GM12891 (cell line): ENCODE results near the gene ANKRD27.

Experiments
- DNase-seq: peaks from one replicate; pipeline ENCODE4 v3.0.0; 2011; ENCODE audit warnings: low spot score; ENCODE audit not compliant: insufficient read length
- FAIRE-seq: peaks from 2 replicates; lab custom pipeline; 2011; peaks lifted over from hg19 to GRCh38; lab: Jason Lieb, UNC
- PAX5 ChIP-seq: IDR thresholded peaks from 2 replicates; pipeline ENCODE4 v1.6.1; 2011; ENCODE audit warnings: low read length, moderate library complexity, mild to moderate bottlenecking; ENCODE audit not compliant: insufficient read depth, severe bottlenecking
- POLR2A ChIP-seq: IDR thresholded peaks from 2 replicates; pipeline ENCODE4 v1.6.1; 2011; ENCODE audit warnings: low read depth, low read length, control low read depth
- POLR2AphosphoS5 ChIP-seq: IDR thresholded peaks from 2 replicates; pipeline ENCODE4 v1.6.1; 2011; ENCODE audit warnings: low read depth, low read length, control low read depth
- POU2F2 ChIP-seq: IDR thresholded peaks from 2 replicates; pipeline ENCODE4 v1.6.1; 2011; ENCODE audit warnings: low read depth, mild to moderate bottlenecking, control low read depth, low read length, moderate library complexity
- SPI1 ChIP-seq: IDR thresholded peaks from 2 replicates; pipeline ENCODE4 v1.6.1; 2011; ENCODE audit warnings: low read depth, low read length, control low read depth
- TAF1 ChIP-seq: IDR thresholded peaks from 2 replicates; pipeline ENCODE4 v1.6.1; 2011; ENCODE audit warnings: low read depth, low read length, control low read depth

The ANKRD27 gene

DNA sequence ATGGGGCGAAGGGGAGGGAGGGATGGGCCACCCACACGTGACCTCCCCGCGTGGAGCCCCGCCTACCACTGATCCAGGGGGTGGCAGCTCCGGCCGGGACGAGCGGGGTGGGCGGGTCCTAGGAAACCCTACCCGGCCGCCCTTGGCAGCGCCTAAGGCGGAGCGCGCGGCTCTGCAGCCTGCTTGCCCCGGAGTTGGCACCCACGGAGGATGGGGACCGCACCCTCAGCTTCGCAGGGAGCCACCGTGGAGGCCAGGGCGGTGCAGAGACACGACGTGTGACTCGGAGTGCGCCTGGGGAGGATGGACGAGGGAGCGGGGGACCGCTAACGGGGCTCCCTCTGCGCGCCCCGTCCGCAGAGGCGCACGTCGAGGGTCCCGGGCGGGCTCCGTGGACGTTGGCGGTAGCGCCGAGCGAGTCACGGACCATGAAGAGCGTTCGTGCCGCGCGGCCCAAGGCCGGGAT, 773 bp upstream of the ANKRD27 start, which contains the start of gene RGS9BP:
RGS9BP (plus strand) TSS at position 129 of the 466 bp plus-strand sequence. CDS start 416 bp downstream, outside the sequence.
- DNase-seq (no peak), FAIRE-seq (peak; percentile 33)
- TF ChIP-seq PAX5 (no peak), SPI1 (no peak), POLR2AphosphoS5 (no peak), POLR2A (no peak), TAF1 (no peak), POU2F2 (no peak)

DNA sequence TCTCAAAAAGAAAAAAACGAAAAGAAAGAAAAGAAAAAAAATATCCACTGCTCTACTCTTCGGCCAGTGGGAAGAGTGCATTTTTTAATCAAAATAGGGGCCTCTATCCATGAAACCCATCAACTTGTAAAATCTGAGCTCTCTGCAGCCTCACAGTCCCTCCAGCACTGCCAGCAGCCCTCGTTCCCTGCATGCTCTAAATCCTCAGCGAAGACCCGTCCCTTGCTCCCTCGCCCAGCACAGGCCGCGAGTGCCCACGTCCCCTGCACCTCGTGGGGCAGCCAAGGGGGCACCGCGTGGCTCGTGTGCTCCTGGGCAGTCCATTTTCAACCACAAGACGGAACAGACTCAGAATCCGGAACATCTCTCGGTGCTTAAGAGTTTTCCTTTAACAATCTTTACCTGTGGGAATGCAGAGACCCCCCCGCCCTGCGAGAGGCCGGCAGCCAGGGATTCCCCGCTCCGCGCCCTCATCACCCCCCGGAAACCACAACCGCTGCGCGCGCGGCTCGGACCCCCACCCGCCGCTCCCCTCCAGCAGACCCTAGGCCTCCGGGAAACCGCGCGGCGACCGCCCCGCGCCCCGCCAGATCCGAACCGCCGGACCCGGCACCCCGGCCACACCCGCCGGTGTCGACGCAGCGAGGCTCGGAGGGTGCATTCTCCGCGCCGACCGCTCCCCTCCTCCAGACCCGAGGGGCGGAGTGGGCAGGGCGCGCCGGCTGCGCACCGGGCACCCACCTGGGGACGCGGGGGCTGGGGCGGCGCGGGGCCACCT, 638 bp downstream of the ANKRD27 start:
- FAIRE-seq (no peak), DNase-seq (peak; percentile 56)
- no peak for TF ChIP-seq TAF1

DNA sequence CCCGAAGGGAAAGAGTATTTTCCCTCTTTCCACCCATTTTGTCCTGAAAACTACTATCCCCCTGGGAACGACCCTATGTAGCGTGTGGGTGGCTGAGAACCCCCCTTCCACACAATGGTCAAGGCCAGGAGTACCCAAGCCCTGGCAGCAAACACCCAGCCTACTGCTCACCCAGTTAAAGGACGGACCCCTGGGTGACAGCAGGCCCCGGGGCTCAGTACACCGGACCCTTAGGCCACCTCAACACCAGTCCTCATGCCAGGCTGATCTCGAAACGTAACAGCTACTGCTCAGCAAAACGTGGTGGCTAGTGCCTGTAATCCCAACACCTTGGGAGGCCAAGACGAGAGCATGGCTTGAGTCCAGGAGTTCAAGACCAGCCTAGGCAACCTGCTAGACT, 1.4 kb downstream of the ANKRD27 start:
- TF ChIP-seq SPI1 (no peak), POLR2AphosphoS5 (no peak), POLR2A (no peak), POU2F2 (no peak), TAF1 (no peak), PAX5 (no peak)
- FAIRE-seq (no peak), DNase-seq (no peak)

DNA sequence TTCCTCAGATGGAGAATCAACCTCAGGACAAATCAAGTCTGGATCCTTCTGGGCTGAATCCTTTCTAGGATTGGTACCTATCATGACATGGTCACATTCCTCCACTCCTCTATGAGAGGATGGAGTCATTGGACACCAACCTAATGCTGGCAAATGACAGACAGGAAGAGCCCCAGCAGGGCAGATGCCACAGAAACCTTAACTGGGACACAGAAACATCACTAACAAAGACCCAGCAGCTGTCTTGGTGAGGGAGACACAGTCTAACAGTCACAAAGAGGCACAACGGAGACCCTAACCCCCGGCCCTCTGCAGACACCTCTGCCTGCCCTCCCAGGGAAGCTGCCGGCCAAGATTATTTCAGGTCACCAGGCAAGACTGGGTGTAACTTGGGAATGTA, 2.1 kb downstream of the ANKRD27 start:
- DNase-seq = no peak
- FAIRE-seq = no peak
- TF ChIP-seq POLR2A (no peak), SPI1 (no peak), POU2F2 (no peak), PAX5 (no peak), TAF1 (no peak), POLR2AphosphoS5 (no peak)

DNA sequence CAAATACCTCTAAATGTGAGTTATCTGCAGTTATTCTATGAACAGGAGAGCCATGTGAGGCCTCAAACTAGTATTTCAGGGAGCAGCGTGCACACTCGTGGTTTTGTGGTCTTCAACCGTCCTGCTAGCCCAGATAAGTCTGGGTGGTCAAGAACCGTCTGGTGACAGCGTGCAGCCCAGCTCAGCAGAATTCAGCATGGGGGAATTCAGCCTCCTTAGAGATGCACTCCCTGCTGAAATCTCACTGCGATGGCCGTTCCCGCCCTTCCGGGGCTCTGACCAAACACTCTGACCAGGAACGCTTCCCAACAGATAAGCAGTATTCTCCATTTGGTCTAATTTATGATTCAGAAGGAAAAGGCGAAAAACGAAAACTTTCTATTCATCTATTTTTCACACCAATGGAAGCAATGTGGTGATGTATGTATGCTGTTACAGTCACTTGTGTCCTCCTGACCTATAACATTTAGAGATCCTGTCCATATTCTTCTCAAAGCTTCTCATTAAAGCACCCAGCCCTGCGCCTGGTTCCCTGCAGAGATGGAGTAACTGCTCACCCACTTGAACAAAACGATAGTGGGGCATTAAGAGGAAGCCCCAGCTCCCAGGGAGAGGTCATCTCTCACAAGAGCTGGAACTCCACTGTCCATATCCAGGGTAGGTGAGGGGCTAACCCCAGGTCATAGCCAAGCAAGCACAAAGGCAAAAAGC, 2.9 kb downstream of the ANKRD27 start:
- no peak for DNase-seq
- no peak for TF ChIP-seq TAF1
- FAIRE-seq = no peak

DNA sequence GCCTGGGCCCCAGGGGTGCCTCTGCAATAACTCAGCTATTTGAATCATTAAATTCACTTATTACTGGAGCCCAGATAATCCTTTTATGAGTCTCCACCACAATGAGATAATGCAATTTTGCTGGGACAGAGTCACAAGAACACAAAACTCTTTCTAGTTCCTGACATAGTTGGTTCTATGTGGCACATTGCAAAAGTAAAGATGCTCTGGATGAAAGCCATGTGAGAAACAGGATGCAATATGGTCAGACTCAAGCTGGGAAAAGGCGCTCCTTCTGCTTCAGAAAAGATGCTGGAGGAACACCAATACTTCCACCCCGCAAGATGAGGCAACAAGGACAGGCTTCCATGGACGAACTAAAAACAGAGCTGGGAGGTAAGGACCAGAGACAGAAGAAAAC, 5.7 kb downstream of the ANKRD27 start:
- DNase-seq (no peak), FAIRE-seq (no peak)
- TF ChIP-seq POU2F2 = no peak
- TF ChIP-seq TAF1 = no peak
- TF ChIP-seq POLR2A = no peak
- no peak for TF ChIP-seq SPI1
- TF ChIP-seq PAX5 = no peak
- no peak for TF ChIP-seq POLR2AphosphoS5

DNA sequence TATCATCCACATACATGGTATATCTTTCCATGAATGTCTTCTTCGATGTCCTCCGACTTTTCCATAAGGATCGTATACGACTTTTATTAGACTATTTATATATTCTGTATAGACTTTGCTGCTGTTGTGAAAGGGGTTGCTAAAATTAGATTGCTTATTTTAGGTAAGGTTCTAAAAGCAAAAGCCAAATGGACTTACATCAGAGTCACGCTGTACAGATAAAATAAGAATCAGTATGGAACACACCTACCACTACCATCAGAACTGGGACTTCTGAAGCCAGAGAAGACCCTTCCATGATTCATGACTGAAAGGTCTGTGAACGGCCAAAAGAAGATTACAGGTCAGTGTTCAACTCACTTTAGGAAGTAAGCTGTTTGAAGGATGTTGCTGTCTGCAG, 8.9 kb downstream of the ANKRD27 start:
- FAIRE-seq = no peak

DNA sequence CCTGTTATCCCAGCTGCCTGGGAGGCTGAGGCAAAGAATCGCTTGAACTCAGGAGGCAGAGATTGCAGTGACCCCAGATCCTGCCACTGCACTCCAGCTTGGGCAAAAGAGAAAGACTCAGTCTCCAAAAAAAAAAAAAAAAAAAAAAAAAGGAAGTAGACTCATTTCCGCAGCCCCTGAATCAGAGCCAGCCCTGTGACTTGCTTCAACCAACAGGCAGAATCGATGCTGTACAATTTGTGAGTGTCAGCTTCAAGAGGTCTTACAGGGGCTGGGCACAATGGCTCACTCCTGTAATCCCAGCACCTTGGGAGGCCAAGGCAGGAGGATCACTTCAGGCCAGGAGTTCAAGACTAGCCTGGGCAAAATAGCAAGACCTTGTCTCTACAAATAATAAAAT, 12.8 kb downstream of the ANKRD27 start:
- FAIRE-seq (no peak), DNase-seq (no peak)
- TF ChIP-seq TAF1 = no peak
- TF ChIP-seq POLR2AphosphoS5 = no peak
- no peak for TF ChIP-seq SPI1
- TF ChIP-seq POU2F2 = no peak
- TF ChIP-seq PAX5 = no peak
- TF ChIP-seq POLR2A = no peak

More for the DNA sequence above, 8.9 kb downstream of the ANKRD27 start:
- no peak for TF ChIP-seq POLR2AphosphoS5
- TF ChIP-seq POLR2A = no peak
- TF ChIP-seq PAX5 = no peak
- no peak for TF ChIP-seq POU2F2
- no peak for TF ChIP-seq SPI1
- TF ChIP-seq TAF1 = no peak
- DNase-seq = no peak

DNA sequence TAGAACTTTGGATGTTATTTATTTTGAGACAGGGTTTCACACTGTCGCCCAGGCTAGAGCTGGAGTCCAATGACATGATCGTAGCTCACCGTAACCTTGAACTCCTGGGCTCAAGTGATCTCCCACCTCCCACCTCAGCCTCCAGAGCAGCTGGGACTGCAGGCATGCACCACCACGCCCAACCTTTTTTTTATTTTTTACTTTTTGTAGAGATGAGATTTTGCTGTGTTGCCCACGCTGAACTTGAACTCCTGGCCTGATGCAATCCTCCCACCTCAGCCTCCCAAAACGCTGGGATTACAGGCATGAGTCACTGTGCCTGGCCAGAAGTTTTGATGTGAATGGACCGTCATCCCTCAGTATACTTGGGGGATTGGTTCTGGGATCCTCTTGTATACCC, 13.7 kb downstream of the ANKRD27 start:
- TF ChIP-seq POLR2AphosphoS5 = no peak
- TF ChIP-seq POU2F2 = no peak
- TF ChIP-seq PAX5 = no peak
- no peak for TF ChIP-seq POLR2A
- no peak for TF ChIP-seq SPI1
- TF ChIP-seq TAF1 = no peak
- DNase-seq (no peak), FAIRE-seq (no peak)
